B cell (primary cell): ENCODE measurements around the gene AOAH. TPM values are rescaled to one million over a fixed set of nuclear protein-coding genes. Genes with fewer than 3 reads are reported as not detected.

Source experiments
- ATAC-seq: fragments of 200-7000 bp; cut with Tn5 transposase; one replicate; pipeline ENCODE4 v1.10.0; 2021; ENCODE audit warnings: low read depth, mild to moderate bottlenecking, moderate number of reproducible peaks, moderate library complexity
- CTCF ChIA-PET: fragments of 350-600 bp; sonication (Branson Sonifier 250); formaldehyde crosslinking; loops from one replicate; lab custom pipeline; 2021; ENCODE audit warnings: antibody characterized with exemption, inconsistent platforms; lab: Charles Lee
- POLR2A ChIA-PET: fragments of 350-600 bp; sonication (Branson Sonifier 250); formaldehyde crosslinking; loops from one replicate; lab custom pipeline; 2021; ENCODE audit warnings: antibody characterized with exemption; lab: Charles Lee
- DNase-seq: peaks from one replicate; pipeline ENCODE4 v3.0.0; 2013
- H2AFZ ChIP-seq: 2 replicates; pipeline ENCODE4 v1.6.1; 2012; ENCODE audit warnings: mild to moderate bottlenecking, low read depth, low read length; ENCODE audit not compliant: insufficient read depth, poor library complexity, severe bottlenecking
- H3K27ac ChIP-seq, 2 donors: 1 replicate in 1 of 2; 2 replicates in 1 of 2; pipeline ENCODE4 v1.5.1; 2012 to 2013; ENCODE audit warnings: low read length in 2 of 2, mild to moderate bottlenecking in 2 of 2, moderate library complexity in 1 of 2
- H3K27me3 ChIP-seq, 4 experiments: fragments of 200-600 bp in 1 of 4; sonication (generic) in 1 of 4; replicated peaks in 1 of 4; 1 replicate in 2 of 4; 2 replicates in 2 of 4; pipeline versions ENCODE4 v1.6.1 to v1.7.0; 2013 to 2016; ENCODE audit warnings: low read length in 3 of 4, mild to moderate bottlenecking in 2 of 4, mixed read lengths in 1 of 4, moderate library complexity in 1 of 4; ENCODE audit not compliant: insufficient read depth in 4 of 4, control insufficient read depth in 3 of 4; ENCODE audit errors: control extremely low read depth in 1 of 4
- H3K36me3 ChIP-seq, 2 experiments: replicated peaks in 1 of 2; 1 replicate in 1 of 2; 2 replicates in 1 of 2; pipeline versions ENCODE4 v1.6.1 to v1.7.1; 2013; ENCODE audit warnings: low read length in 1 of 2; ENCODE audit not compliant: insufficient read depth in 2 of 2, control insufficient read depth in 1 of 2; ENCODE audit errors: control extremely low read depth in 1 of 2, extremely low read depth in 1 of 2
- H3K4me1 ChIP-seq, 2 donors: fragments of 200-600 bp in 1 of 2; sonication (generic) in 1 of 2; 1 replicate in 1 of 2; 2 replicates in 1 of 2; pipeline versions ENCODE4 v1.5.1 to v1.6.1; 2013 to 2017; ENCODE audit warnings: low read length in 2 of 2; ENCODE audit not compliant: control insufficient read depth in 2 of 2, insufficient read depth in 2 of 2
- H3K4me2 ChIP-seq: replicated peaks from 2 replicates; pipeline ENCODE3; 2012; ENCODE audit warnings: mild to moderate bottlenecking, low read depth, low read length; ENCODE audit not compliant: poor library complexity, severe bottlenecking
- H3K4me3 ChIP-seq, 5 experiments: fragments of 200-600 bp in 1 of 5; sonication (generic) in 1 of 5; 1 replicate in 3 of 5; 2 replicates in 2 of 5; pipeline versions ENCODE4 v1.5.1 to v1.7.0; 2011 to 2016; ENCODE audit warnings: low read length in 4 of 5, mild to moderate bottlenecking in 4 of 5, low read depth in 2 of 5, control low read depth in 1 of 5, moderate library complexity in 1 of 5; ENCODE audit not compliant: insufficient read depth in 1 of 5; ENCODE audit errors: control extremely low read depth in 1 of 5, extremely low read depth in 1 of 5
- H3K79me2 ChIP-seq: fragments of 200-600 bp; sonication (generic); one replicate; pipeline ENCODE4 v1.6.0; 2016; ENCODE audit warnings: low read length; ENCODE audit not compliant: control insufficient read depth, insufficient read depth
- H3K9ac ChIP-seq: fragments of 200-600 bp; sonication (generic); 2 replicates; pipeline ENCODE4 v1.6.1; 2017; ENCODE audit warnings: mild to moderate bottlenecking, low read length, moderate library complexity
- H3K9me3 ChIP-seq, 3 donors: one replicate each; pipeline versions ENCODE4 v1.6.1 to v1.7.1; 2013; ENCODE audit warnings: low read length in 2 of 3; ENCODE audit not compliant: control insufficient read depth in 2 of 3, insufficient read depth in 1 of 3; ENCODE audit errors: control extremely low read depth in 1 of 3
- H4K20me1 ChIP-seq: 2 replicates; pipeline ENCODE4 v1.6.0; 2012; ENCODE audit warnings: mild to moderate bottlenecking, low read length; ENCODE audit not compliant: insufficient read depth, control insufficient read depth, poor library complexity, severe bottlenecking
- H3K27ac Mint-ChIP-seq: one replicate; pipeline ENCODE4 v1.8.0; 2021; ENCODE audit warnings: mixed read lengths
- H3K27me3 Mint-ChIP-seq: one replicate; pipeline ENCODE4 v1.8.0; 2021; ENCODE audit warnings: mixed read lengths
- H3K4me1 Mint-ChIP-seq: one replicate; pipeline ENCODE4 v1.8.0; 2021; ENCODE audit warnings: mixed read lengths
- H3K4me3 Mint-ChIP-seq: one replicate; pipeline ENCODE4 v1.8.0; 2021; ENCODE audit warnings: mixed read lengths
- H3K9me3 Mint-ChIP-seq: one replicate; pipeline ENCODE4 v1.8.0; 2022; ENCODE audit warnings: mixed read lengths; ENCODE audit not compliant: insufficient read depth
- CTCF ChIP-seq: fragments of 200-600 bp; IDR thresholded peaks from one replicate; pipeline ENCODE4 v1.8.0; 2022; ENCODE audit warnings: antibody characterized with exemption, mild to moderate bottlenecking
- EZH2 ChIP-seq: IDR thresholded peaks from 2 replicates; pipeline ENCODE4 v1.6.1; 2012; ENCODE audit warnings: borderline replicate concordance, low read depth, mild to moderate bottlenecking, moderate library complexity, low read length; ENCODE audit not compliant: insufficient read depth, poor library complexity, severe bottlenecking
- WGBS: methylation state at CpG from one replicate; pipeline ENCODE4 v1.1.5; 2013; ENCODE audit warnings: missing lambda C conversion rate; ENCODE audit not compliant: insufficient coverage; 5-methylcytosine and 5-hydroxymethylcytosine counted together
- intact Hi-C: fragments of 100-400 bp; cut with micrococcal nuclease; formaldehyde crosslinking; loops from one replicate; pipeline ENCODE4 v1.10.0; 2022
- polyA plus RNA-seq: library from polyadenylated mRNA; depleted of rRNA; stranded (reverse); fragments of >200 nt; gene quantifications from 2 replicates; pipeline ENCODE4 v1.2.3, GENCODE V29; 2012
- total RNA-seq, 2 donors: library from RNA; stranded (reverse); fragments of 120-200 nt in 1 of 2; gene quantifications; 1 replicate in 1 of 2; 2 replicates in 1 of 2; pipeline versions ENCODE4 v1.2.3 to v1.2.4, GENCODE V29; 2013 to 2022

AOAH gene
- total and polyA plus RNA-seq, 2 donors (not counting 1 experiment from before 2014, with no cell fraction given), result 2.6 to 5.0 TPM

- Histone ChIP-seq H4K20me1 (no peaks in the 10 kb centered on the region), H3K27me3 (no peaks in the 10 kb centered on the region), H3K4me1 (no peaks in the 10 kb centered on the region), H3K9ac (no peak overlapping the region), H3K9me3 (no peaks in the 10 kb centered on the region), H3K4me2 (no peak overlapping the region), H3K36me3 (no peaks in the 10 kb centered on the region), H3K79me2 (no peaks in the 10 kb centered on the region), H2AFZ (no peak overlapping the region), H3K4me3 (no peak overlapping the region), H3K27ac (no peak overlapping the region)
- CTCF ChIA-PET, result no interaction called here
- Mint-ChIP-seq H3K27me3 (peaks cover 8% of the 10 kb centered on the region), H3K27ac (no peak overlapping the region), H3K4me3 (no peak overlapping the region), H3K9me3 (no peaks in the 10 kb centered on the region), H3K4me1 (no peaks in the 10 kb centered on the region)
- ATAC-seq (no peak), DNase-seq (no peak)
- WGBS, result 75% methylated on average over 2 of the region's 7 CpGs
- intact Hi-C loops, result no loop called here
- no peak for TF ChIP-seq CTCF
- no peak for TF ChIP-seq EZH2
- POLR2A ChIA-PET, result no interaction called here
These were observed 127.1 kb downstream of the AOAH start for GRCh38 chr7:36597090-36597773.

GRCh38 chr7:36594445-36594844, 129.8 kb downstream of the AOAH start:
- Histone ChIP-seq H3K4me1 (no peaks in the 10 kb centered on the region), H3K79me2 (no peaks in the 10 kb centered on the region), H4K20me1 (no peaks in the 10 kb centered on the region), H3K36me3 (no peaks in the 10 kb centered on the region), H3K9me3 (peaks cover 0 to 2% (median 0%) of the 10 kb centered on the region in 3 donors), H3K4me3 (no peak overlapping the region), H3K27me3 (no peaks in the 10 kb centered on the region), H3K27ac (no peak overlapping the region), H2AFZ (no peak overlapping the region), H3K9ac (no peak overlapping the region), H3K4me2 (no peak overlapping the region)
- H3K4me3 Mint-ChIP-seq, result no peak overlapping the region
- ChIA-PET CTCF (no interaction called here), POLR2A (no interaction called here)
- no peaks in the 10 kb centered on the region for H3K9me3 Mint-ChIP-seq
- ATAC-seq (no peak), DNase-seq (no peak)
- no peak overlapping the region for H3K27ac Mint-ChIP-seq
- no peaks in the 10 kb centered on the region for H3K4me1 Mint-ChIP-seq
- TF ChIP-seq EZH2, result no peak
- TF ChIP-seq CTCF, result no peak
- 93% methylated on average over 2 of the region's 2 CpGs for WGBS
- intact Hi-C loops, result no loop called here
- no peaks in the 10 kb centered on the region for H3K27me3 Mint-ChIP-seq
